Measurements from ENCODE around the gene CXorf66. TPM values are rescaled to one million over a fixed set of nuclear protein-coding genes. Genes with fewer than 3 reads are reported as not detected.

The CXorf66 gene
- total and polyA plus RNA-seq, 2 of the 8 experiments (the other 6 are each of a cell fraction or from before 2014, with no cell fraction given), result not detected

DNA sequence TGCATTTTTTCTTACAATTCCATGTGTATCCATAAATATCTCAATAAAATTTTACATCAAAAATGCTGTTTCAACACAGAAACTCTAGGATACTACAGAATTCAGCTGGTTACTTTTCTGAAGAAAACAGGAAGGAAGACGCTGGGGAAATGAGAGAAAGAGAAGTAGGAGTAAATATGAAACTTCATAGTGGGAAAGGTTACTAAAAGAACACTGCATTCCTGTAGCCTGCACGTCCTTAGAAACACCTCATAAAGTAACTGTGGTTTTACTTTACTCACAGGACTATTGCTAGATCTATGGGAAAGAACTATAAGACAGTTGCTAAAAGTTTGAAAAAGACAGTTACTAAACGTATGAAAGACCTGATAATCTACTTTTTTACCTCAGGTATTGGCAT is 55.6 kb downstream of the CXorf66 start (continued):
- no peak for TF ChIP-seq BACH1 (IDR thresholded peaks at IDR 0.05; ENCODE audit: low read length)
- TF ChIP-seq BCL11A (IDR thresholded peaks at IDR 0.05; ENCODE audit: low read depth in 2 of 2, low read length in 2 of 2), result no peak
- TF ChIP-seq CBX8 (IDR thresholded peaks at IDR 0.05; ENCODE audit: borderline replicate concordance, low read depth, low read length), result no peak
- TF ChIP-seq RAD21 (IDR thresholded peaks at IDR 0.05 in 1 of 2, conservative IDR thresholded peaks at IDR 0.05 in 1 of 2; ENCODE audit: low read depth in 2 of 2, low read length in 2 of 2), result no peak
- TF ChIP-seq JUND (IDR thresholded peaks at IDR 0.05; ENCODE audit: low read length), result no peak

Measured in H1 (cell line).